HUES64 (cell line): ENCODE measurements around the gene ADIPOR2.
A peak's percentile ranks its signal among the peaks of the same experiment; 100 is the strongest.

Experiments used
- H3K27ac ChIP-seq: 2 replicates; pipeline ENCODE4 v1.7.0; 2013; ENCODE audit warnings: low read depth, low read length, inconsistent platforms
- H3K27me3 ChIP-seq: 2 replicates; pipeline ENCODE4 v1.6.1; 2013; ENCODE audit warnings: mild to moderate bottlenecking, low read length; ENCODE audit not compliant: insufficient read depth
- H3K36me3 ChIP-seq: 2 replicates; pipeline ENCODE4 v1.6.1; 2013; ENCODE audit warnings: mild to moderate bottlenecking, low read length; ENCODE audit not compliant: insufficient read depth
- H3K4me1 ChIP-seq: 2 replicates; pipeline ENCODE4 v1.6.1; 2013; ENCODE audit warnings: mild to moderate bottlenecking, low read length, moderate library complexity; ENCODE audit not compliant: insufficient read depth
- H3K4me3 ChIP-seq: 2 replicates; pipeline ENCODE4 v1.5.1; 2013; ENCODE audit warnings: mild to moderate bottlenecking, low read length, moderate library complexity
- H3K9ac ChIP-seq: 2 replicates; pipeline ENCODE4 v1.6.1; 2013; ENCODE audit warnings: mild to moderate bottlenecking, low read depth, low read length
- H3K9me3 ChIP-seq: 2 replicates; pipeline ENCODE4 v1.6.1; 2013; ENCODE audit warnings: low read depth, low read length; ENCODE audit not compliant: insufficient read depth
- WGBS: fragments of 150-250, 120-280 bp; methylation state at CpG from one replicate; pipeline ENCODE4 v1.1.7; 2013; ENCODE audit warnings: missing lambda C conversion rate; 5-methylcytosine and 5-hydroxymethylcytosine counted together

Gene ADIPOR2

DNA sequence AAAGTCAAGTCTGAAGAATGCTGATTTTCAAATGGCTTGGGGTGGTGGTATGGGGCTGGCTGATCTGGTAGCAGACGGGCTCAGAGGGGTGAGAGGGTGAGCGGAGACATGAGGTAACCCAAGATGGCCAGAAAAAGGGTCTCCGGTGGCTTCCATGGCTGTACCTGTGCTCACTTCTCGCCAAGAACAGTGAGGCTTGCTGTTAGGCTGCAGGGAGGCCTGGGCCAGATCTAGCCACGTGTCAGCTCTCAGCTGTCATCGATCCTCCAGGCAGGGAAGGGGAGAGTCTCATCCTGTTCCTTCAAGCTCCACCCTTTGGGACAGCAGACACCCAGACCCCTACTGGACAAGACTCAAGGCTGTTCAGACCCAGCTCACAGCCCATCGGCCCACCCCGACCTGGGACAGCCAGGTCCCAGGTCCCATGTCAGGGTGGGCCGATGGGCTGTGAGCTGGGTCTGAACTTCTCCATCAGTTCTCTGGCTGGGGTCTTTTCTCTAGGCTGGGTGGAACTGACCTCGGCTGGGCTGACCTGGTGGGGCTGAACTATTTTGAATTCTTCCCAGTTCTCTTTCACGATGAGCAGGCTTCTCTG lies 138.5 kb downstream of the ADIPOR2 start:
- 88% methylated on average over 11 of the region's 11 CpGs for WGBS
- H3K27ac ChIP-seq = no peak overlapping the region
- peaks cover 20% of the 10 kb centered on the region for H3K27me3 ChIP-seq

DNA sequence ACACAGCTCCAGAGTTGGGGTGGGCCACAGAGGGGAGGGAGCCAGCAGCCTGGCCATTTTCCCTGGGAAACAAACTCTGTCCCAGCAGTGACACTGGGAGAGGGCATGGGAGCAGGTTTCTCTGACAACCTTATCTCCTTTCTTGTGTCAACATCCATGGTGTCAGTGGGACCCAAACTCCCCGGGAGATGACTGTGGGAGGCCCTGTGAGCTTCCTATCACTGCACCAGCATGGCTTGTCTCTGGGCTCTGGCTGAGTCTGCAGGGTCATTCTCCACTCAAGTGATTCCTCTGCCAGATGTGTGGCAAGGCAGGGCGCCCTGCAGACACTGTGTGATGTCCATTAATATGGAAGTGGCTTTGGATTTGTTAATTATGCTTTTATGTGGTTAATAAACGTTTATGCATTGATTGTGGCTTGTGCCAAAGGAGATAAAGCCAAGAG lies 139.6 kb downstream of the ADIPOR2 start:
- no peaks in the 10 kb centered on the region; the same call in 1 of the 2 replicates for H3K4me1 ChIP-seq
- no peaks in the 10 kb centered on the region for H3K9me3 ChIP-seq
- H3K27ac ChIP-seq = no peak overlapping the region
- no peak overlapping the region for H3K4me3 ChIP-seq
- no peak overlapping the region for H3K9ac ChIP-seq
- WGBS = 74% methylated on average over 3 of the region's 3 CpGs
- no peaks in the 10 kb centered on the region for H3K36me3 ChIP-seq
- peaks cover 20% of the 10 kb centered on the region for H3K27me3 ChIP-seq

More for the DNA sequence above, 138.5 kb downstream of the ADIPOR2 start:
- Histone ChIP-seq H3K4me3 (no peak overlapping the region), H3K9me3 (no peaks in the 10 kb centered on the region), H3K36me3 (no peaks in the 10 kb centered on the region), H3K9ac (no peak overlapping the region), H3K4me1 (no peaks in the 10 kb centered on the region; the same call in 1 of the 2 replicates)

- H3K9me3 ChIP-seq = no peaks in the 10 kb centered on the region
- peak overlapping the region; percentile 37 for H3K4me3 ChIP-seq
- no peaks in the 10 kb centered on the region for H3K36me3 ChIP-seq
- H3K4me1 ChIP-seq = no peaks in the 10 kb centered on the region; the same call in 1 of the 2 replicates
- H3K27ac ChIP-seq = no peak overlapping the region
- WGBS = 26% methylated on average over 33 of the region's 34 CpGs
- H3K9ac ChIP-seq = no peak overlapping the region
- H3K27me3 ChIP-seq = peaks cover 20% of the 10 kb centered on the region
Observed at GRCh38 chr12:1830981-1831963, 140.4 kb downstream of the ADIPOR2 start.

DNA sequence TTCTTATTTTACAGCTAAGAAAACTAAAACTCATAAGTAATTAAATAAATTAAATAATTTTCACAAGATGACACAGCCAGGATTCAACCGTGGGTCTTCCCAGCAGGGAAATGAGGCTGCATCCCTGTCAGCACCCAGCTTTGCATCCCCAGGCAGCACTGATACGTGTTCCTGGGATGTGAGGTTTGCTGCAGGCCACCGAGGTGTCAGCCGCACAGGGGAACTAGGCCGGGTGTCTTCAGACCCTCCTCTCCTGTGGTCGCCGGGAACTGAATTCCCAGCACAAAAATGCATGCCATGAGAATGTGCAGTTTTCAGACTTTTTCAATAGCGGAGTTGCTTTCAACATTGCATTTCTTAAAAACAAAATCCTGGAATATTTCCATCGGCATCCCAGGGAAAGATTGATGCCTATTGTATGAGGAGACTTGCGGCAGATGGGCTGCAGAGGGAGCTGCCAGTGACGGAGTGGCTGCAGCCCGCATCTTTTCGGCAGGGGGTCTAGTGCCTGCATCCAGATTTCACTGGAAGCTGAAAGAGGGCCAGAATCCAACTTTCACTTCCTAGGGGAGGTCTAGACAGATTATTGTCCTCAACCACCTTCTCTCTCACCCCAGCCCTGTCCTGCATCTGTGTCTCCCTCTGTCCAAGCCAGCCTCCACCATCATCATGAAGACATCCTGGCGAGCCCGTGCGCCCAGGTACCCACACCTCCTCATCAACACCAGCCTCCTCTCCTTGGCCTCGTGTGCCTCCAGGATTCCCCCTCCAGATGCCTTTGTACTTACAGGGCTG lies 142.1 kb downstream of the ADIPOR2 start:
- H3K27me3 ChIP-seq = peaks cover 20% of the 10 kb centered on the region
- 81% methylated on average over 17 of the region's 17 CpGs for WGBS
- no peak overlapping the region for H3K27ac ChIP-seq
- H3K9ac ChIP-seq = no peak overlapping the region
- H3K9me3 ChIP-seq = no peaks in the 10 kb centered on the region
- H3K4me3 ChIP-seq = no peak overlapping the region
- no peaks in the 10 kb centered on the region for H3K36me3 ChIP-seq
- peaks cover 2% of the 10 kb centered on the region; the same call in 1 of the 2 replicates for H3K4me1 ChIP-seq

- 85% methylated on average over 10 of the region's 10 CpGs for WGBS
- Histone ChIP-seq H3K4me1 (peaks cover 2% of the 10 kb centered on the region; the same call in 1 of the 2 replicates), H3K27me3 (peaks cover 20% of the 10 kb centered on the region)
Observed at GRCh38 chr12:1833596-1834028, 142.7 kb downstream of the ADIPOR2 start.

GRCh38 chr12:1834186-1834925 lies 143.5 kb downstream of the ADIPOR2 start:
- 91% methylated on average over 34 of the region's 34 CpGs for WGBS
- Histone ChIP-seq H3K27me3 (peaks cover 20% of the 10 kb centered on the region), H3K4me3 (no peak overlapping the region), H3K9ac (no peak overlapping the region), H3K27ac (no peak overlapping the region), H3K4me1 (peaks cover 2% of the 10 kb centered on the region; the same call in 1 of the 2 replicates), H3K36me3 (no peaks in the 10 kb centered on the region), H3K9me3 (no peaks in the 10 kb centered on the region)

More at GRCh38 chr12:1833596-1834028, 142.7 kb downstream of the ADIPOR2 start:
- Histone ChIP-seq H3K36me3 (no peaks in the 10 kb centered on the region), H3K4me3 (no peak overlapping the region), H3K9me3 (no peaks in the 10 kb centered on the region), H3K9ac (no peak overlapping the region), H3K27ac (no peak overlapping the region)

DNA sequence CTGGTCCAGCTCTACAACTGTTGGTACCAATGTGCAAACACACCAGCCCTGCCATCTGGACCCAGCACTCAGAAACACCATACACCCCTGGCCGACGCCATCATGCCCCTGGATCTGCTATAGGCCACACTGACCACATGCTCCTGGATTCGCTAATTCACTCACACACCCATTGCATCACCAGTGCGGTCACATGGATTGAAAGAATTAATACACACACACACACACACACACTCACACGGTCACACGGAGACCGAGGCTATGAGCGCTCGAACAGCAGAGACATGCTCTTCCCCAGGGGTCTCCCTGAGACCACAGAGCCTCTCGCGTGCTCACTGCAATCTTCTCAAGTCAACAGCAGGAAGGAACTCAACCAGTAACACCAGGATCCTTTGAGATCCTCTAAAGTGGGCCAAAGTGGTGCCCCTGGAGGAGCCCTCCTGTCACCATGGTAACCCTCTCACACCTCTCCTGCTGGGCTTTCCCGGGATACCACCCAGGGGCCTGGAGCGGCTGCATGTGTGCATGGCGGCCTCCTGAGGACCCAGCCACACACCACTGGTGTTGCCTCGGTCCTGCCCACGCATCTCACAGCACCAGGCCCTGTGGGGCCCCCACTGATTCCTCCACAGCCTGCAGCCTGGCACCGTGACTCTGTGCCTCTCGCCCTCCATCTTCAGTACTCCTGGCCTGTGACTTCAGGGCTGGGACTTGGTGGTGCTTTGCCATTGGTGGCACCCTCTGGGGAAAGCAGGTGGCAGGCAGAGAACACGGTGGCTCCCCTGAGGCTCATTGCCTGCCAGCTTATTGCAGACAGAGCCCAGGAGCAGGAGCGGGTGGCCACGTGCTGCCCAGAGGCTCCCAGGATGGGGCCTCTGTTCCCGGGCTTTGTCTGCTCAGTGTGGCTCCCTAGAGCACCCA lies 144.6 kb downstream of the ADIPOR2 start:
- WGBS = 91% methylated on average over 22 of the region's 22 CpGs
- Histone ChIP-seq H3K9ac (no peak overlapping the region), H3K27ac (no peak overlapping the region), H3K9me3 (no peaks in the 10 kb centered on the region), H3K4me1 (peaks cover 2% of the 10 kb centered on the region; the same call in 1 of the 2 replicates), H3K36me3 (no peaks in the 10 kb centered on the region), H3K27me3 (peaks cover 15% of the 10 kb centered on the region), H3K4me3 (no peak overlapping the region)

DNA sequence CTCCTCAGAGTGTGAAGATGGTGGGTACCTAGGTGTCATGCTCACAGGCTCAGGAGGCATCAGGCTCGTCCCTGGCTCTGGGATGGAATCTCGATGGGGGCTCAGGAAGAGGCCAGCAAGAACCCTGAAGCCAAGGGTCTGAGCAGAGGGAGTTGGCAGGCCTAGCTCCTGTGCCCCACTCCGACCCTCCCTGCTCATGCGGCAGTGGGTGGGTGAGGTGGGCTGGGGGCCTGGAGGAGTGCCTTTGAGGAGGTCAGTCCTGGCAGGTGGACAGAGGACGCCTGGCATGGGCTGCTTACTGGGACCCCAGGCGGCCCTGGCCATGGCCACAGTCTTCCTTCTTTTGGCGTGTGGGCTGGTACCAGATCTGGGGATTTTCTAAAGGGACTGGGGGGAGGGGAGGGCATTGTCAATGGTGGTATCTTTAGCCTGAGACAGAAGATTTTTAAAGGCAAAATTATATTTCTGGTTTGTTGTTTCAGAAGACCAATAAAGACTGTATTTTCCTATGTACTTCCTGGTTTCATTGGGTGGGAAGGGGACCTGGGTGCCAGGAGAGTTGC lies 145.5 kb downstream of the ADIPOR2 start:
- Histone ChIP-seq H3K9me3 (no peaks in the 10 kb centered on the region), H3K36me3 (no peaks in the 10 kb centered on the region), H3K27ac (no peak overlapping the region), H3K27me3 (peaks cover 9% of the 10 kb centered on the region; the same call in 1 of the 2 replicates), H3K9ac (no peak overlapping the region), H3K4me1 (peaks cover 2% of the 10 kb centered on the region; the same call in 1 of the 2 replicates), H3K4me3 (no peak overlapping the region)
- WGBS = 81% methylated on average over 7 of the region's 7 CpGs

DNA sequence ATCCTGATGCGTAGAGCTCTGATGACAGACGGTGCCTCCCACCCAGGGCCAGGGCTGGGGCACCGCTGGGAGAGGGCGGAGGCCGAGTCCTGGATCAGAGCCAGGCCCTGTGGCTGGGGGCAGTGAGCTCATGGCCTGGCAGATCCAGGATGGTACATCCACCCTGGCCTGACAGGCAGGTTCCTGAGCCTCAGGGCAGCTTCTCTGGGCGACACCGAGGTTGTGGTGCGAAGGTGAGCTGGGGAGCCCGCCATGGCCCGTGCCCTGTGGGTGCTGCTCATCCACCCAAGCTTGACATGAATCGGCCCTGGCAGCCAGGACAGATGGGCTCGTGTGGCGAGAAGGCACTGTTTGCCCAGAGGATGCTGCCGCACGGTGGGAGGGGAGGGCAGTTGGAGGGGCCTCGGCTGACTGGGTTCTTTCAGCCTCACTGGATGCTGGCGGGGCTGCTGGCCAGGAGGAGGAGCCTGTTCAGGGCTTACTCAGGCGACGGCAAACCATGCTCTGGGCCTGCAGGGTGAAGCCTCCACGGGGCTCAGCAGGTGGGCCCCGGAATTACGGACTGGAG lies 146.1 kb downstream of the ADIPOR2 start:
- H3K4me1 ChIP-seq = peaks cover 2% of the 10 kb centered on the region; the same call in 1 of the 2 replicates
- no peak overlapping the region for H3K9ac ChIP-seq
- WGBS = 76% methylated on average over 22 of the region's 22 CpGs
- H3K36me3 ChIP-seq = no peaks in the 10 kb centered on the region
- H3K4me3 ChIP-seq = no peak overlapping the region
- peaks cover 6% of the 10 kb centered on the region; the same call in 1 of the 2 replicates for H3K27me3 ChIP-seq
- H3K9me3 ChIP-seq = no peaks in the 10 kb centered on the region
- H3K27ac ChIP-seq = no peak overlapping the region
